ENCODE measurements around the gene PIK3R3.

The PIK3R3 gene

DNA sequence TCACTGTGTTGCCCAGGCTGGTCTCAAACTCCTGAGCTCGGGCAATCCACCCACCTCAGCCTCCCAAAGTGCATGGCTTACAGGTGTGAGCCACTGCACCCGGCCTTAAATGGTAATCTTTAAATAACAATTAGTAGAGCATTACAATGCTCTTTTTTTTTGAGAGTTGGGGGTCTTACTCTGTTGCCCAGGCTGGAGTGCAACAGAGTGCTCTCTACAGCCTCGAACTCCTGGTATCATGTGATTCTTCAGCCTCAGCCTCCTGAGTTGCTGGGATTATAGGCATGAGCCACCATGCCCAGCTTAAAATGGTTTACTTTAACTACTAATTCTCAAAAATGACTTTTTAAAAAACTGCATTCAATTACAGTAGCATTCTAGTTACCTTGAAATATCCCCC, 52.2 kb downstream of the PIK3R3 start:
- Histone ChIP-seq H3K36me3 (ENCODE audit: insufficient read depth, low read length) (peaks cover 6% of the 10 kb centered on the region; the same call in 1 of the 2 replicates), H3K9ac (ENCODE audit: insufficient read length) (no peak overlapping the region), H3K4me3 (no peak overlapping the region), H3K27ac (no peak overlapping the region), H3K9me3 (ENCODE audit: low read depth, low read length) (no peaks in the 10 kb centered on the region; the same call in 1 of the 2 replicates)
- DNase-seq (ENCODE audit: low read depth, low spot score) = no peak
- TF ChIP-seq EZH2 (IDR thresholded peaks at IDR 0.05) = no peak
- TF ChIP-seq POLR2AphosphoS5 (IDR thresholded peaks at IDR 0.05; ENCODE audit: borderline replicate concordance, low read depth, low read length) = no peak

DNA sequence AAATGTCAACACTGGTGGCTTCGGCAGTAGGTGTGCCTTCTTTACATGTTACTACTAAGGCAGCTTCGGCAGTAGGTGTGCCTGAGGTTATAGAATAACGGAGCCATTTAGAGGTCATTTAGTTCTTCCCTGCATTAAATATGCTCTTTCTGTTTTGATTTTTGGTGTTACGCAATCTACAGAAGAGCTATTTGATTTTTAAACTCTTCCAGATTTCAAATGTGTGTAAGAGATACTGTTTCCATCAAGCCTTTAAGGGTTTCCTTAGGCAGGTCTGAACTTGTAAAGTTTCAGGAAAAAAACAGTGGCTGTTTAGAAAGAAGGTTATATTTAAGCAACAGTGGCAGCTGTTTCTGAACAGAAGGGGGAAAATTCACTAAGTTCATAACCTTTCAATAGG, 54.8 kb downstream of the PIK3R3 start:
- Histone ChIP-seq H3K9ac (ENCODE audit: insufficient read length) (no peak overlapping the region), H3K36me3 (ENCODE audit: insufficient read depth, low read length) (peaks cover 6% of the 10 kb centered on the region; the same call in 1 of the 2 replicates), H3K9me3 (ENCODE audit: low read depth, low read length) (no peaks in the 10 kb centered on the region), H3K4me3 (no peak overlapping the region), H3K27ac (peak overlapping the region; percentile 72)
- DNase-seq (ENCODE audit: low read depth, low spot score) = no peak
- TF ChIP-seq POLR2AphosphoS5 (IDR thresholded peaks at IDR 0.05; ENCODE audit: borderline replicate concordance, low read depth, low read length) (no peak), EZH2 (IDR thresholded peaks at IDR 0.05) (no peak), FOXP2 (optimal IDR thresholded peaks at IDR 0.05; ENCODE audit: control extremely low read depth, extremely low read length, insufficient read depth) (no peak)

DNA sequence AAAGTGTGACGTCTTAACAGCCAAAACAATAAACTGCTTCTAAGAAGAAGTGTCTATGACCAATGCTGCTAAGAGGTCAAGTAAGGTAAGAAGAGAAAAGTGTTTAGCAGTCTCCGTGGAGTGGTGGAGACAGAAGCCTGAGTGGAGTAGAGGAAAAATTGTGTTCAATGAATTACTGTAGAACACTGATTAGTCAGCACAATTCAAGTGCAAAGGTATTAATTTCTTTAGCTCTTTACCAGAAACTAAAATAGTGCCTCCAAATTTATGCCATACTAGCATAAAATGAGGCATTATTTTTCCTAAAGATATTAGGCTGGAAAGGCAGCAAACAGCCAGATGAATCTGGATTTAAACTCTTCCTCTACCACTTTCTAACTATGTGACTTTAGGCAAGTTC, 56.1 kb downstream of the PIK3R3 start:
- H3K36me3 ChIP-seq (ENCODE audit: insufficient read depth, low read length) = peaks cover 6% of the 10 kb centered on the region; the same call in 1 of the 2 replicates
- no peak overlapping the region for H3K4me3 ChIP-seq
- no peak for TF ChIP-seq FOXP2 (optimal IDR thresholded peaks at IDR 0.05; ENCODE audit: control extremely low read depth, extremely low read length, insufficient read depth)
- TF ChIP-seq POLR2AphosphoS5 (IDR thresholded peaks at IDR 0.05; ENCODE audit: borderline replicate concordance, low read depth, low read length) = no peak
- TF ChIP-seq EZH2 (IDR thresholded peaks at IDR 0.05) = no peak
- no peak overlapping the region for H3K9ac ChIP-seq (ENCODE audit: insufficient read length)
- no peak for DNase-seq (ENCODE audit: low read depth, low spot score)
- no peaks in the 10 kb centered on the region for H3K9me3 ChIP-seq (ENCODE audit: low read depth, low read length)
- H3K27ac ChIP-seq = peak overlapping the region; percentile 10; the same call in 1 of the 2 replicates

DNA sequence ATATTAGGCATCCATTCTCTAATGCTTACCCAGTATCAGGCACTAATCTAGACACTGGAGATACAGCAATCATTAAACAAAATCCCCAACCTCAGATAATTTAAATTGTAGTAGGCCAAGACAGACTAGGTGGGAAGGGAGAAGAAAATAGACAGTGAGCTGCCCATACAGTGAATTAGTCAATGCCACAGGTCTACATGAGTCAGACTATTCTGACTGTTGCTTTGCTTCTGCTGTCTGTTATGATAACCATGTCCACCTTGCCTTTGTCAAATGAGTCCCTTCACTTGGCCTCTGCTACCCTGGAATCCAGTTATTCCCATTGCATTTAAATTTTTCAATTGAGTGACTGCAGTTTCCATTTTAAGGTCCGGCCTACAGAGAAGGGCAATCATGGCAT, 59.5 kb downstream of the PIK3R3 start:
- H3K4me3 ChIP-seq = no peak overlapping the region
- TF ChIP-seq POLR2AphosphoS5 (IDR thresholded peaks at IDR 0.05; ENCODE audit: borderline replicate concordance, low read depth, low read length) = no peak
- no peak for TF ChIP-seq FOXP2 (optimal IDR thresholded peaks at IDR 0.05; ENCODE audit: control extremely low read depth, extremely low read length, insufficient read depth)
- TF ChIP-seq EZH2 (IDR thresholded peaks at IDR 0.05) = no peak
- H3K36me3 ChIP-seq (ENCODE audit: insufficient read depth, low read length) = peaks cover 11% of the 10 kb centered on the region
- H3K9ac ChIP-seq (ENCODE audit: insufficient read length) = no peak overlapping the region
- H3K27ac ChIP-seq = no peak overlapping the region
- DNase-seq (ENCODE audit: low read depth, low spot score) = no peak
- no peaks in the 10 kb centered on the region for H3K9me3 ChIP-seq (ENCODE audit: low read depth, low read length)

DNA sequence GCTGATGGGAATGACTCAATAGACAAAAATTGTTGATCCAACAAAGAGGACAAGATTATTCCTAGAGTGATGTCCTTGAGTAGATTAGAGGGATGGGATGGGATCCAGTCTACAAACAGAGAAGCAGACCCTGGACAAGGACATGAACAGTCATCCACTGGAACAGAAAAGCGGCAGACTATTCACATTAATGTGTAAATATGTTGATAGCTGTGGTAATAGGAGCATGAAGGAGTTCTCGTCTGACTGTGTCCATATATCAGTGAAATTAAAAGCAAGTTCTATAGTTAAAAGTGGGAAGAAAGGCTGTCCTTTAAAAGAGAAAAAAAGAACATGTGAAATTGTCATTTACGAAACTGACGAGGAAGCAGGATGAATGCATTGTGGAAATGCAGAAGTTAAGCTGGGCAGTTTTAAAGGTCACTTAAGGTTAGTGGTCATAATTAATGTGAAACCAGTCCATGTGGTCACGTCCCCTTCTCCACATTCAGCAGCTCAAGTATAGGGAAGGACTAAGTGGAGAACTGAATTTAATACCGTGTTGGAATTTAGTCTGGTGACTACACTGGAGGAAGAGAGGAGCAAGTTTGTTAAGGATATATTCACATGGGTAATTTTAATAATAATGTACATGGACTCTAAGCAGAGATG, 62.1 kb downstream of the PIK3R3 start:
- Histone ChIP-seq H3K4me3 (no peak overlapping the region), H3K36me3 (ENCODE audit: insufficient read depth, low read length) (peaks cover 19% of the 10 kb centered on the region; the same call in 1 of the 2 replicates), H3K9me3 (ENCODE audit: low read depth, low read length) (no peaks in the 10 kb centered on the region), H3K27ac (no peak overlapping the region), H3K9ac (ENCODE audit: insufficient read length) (no peak overlapping the region)
- TF ChIP-seq POLR2AphosphoS5 (IDR thresholded peaks at IDR 0.05; ENCODE audit: borderline replicate concordance, low read depth, low read length) = no peak
- no peak for TF ChIP-seq EZH2 (IDR thresholded peaks at IDR 0.05)
- no peak for TF ChIP-seq FOXP2 (optimal IDR thresholded peaks at IDR 0.05; ENCODE audit: control extremely low read depth, extremely low read length, insufficient read depth)
- DNase-seq (ENCODE audit: low read depth, low spot score) = no peak

DNA sequence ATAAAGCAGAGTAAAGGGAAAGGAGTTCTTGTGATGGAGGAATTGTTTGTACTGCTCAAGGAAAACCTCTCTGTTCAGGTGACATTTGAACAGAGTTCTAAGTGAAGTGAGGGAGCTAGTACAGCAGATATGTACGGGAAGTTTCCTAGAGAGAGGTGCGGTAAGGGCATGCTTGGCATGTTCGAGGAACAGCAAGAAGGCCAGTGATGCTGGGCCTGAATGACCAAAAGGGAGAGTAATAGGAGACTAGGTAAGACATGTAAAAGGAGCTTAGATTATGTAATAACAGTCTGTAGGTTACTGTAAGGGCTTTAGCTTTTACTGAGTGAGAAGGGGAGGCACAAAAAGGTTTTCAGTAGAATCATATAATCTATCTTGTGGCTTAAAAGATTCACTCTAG, 63.9 kb downstream of the PIK3R3 start:
- Histone ChIP-seq H3K9ac (ENCODE audit: insufficient read length) (no peak overlapping the region), H3K4me3 (no peak overlapping the region), H3K27ac (no peak overlapping the region), H3K36me3 (ENCODE audit: insufficient read depth, low read length) (peaks cover 26% of the 10 kb centered on the region; the same call in 1 of the 2 replicates), H3K9me3 (ENCODE audit: low read depth, low read length) (no peaks in the 10 kb centered on the region)
- no peak for TF ChIP-seq POLR2AphosphoS5 (IDR thresholded peaks at IDR 0.05; ENCODE audit: borderline replicate concordance, low read depth, low read length)
- no peak for TF ChIP-seq FOXP2 (optimal IDR thresholded peaks at IDR 0.05; ENCODE audit: control extremely low read depth, extremely low read length, insufficient read depth)
- no peak for TF ChIP-seq EZH2 (IDR thresholded peaks at IDR 0.05)
- no peak for DNase-seq (ENCODE audit: low read depth, low spot score)

DNA sequence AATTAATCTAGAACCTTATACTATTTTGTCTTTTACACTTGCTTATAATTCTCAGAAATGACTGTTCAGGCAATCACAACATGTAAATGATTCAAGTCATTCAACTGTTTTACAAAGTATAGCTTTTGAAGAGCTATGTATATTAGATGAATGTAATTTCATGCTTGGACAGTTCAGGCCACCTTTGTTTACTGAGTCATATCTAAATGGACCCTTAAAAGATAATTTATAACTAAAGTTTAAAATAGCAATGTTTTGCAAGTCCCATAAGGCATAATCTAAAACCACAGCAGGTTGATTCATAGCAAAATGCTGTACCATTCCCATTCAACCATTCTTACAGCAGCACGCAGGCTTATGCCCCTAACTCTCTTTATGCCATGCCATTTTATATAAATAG, 64.8 kb downstream of the PIK3R3 start:
- Histone ChIP-seq H3K27ac (no peak overlapping the region), H3K9ac (ENCODE audit: insufficient read length) (no peak overlapping the region), H3K36me3 (ENCODE audit: insufficient read depth, low read length) (peaks cover 30% of the 10 kb centered on the region; the same call in 1 of the 2 replicates), H3K4me3 (no peak overlapping the region), H3K9me3 (ENCODE audit: low read depth, low read length) (no peaks in the 10 kb centered on the region)
- no peak for TF ChIP-seq POLR2AphosphoS5 (IDR thresholded peaks at IDR 0.05; ENCODE audit: borderline replicate concordance, low read depth, low read length)
- TF ChIP-seq EZH2 (IDR thresholded peaks at IDR 0.05) = no peak
- no peak for TF ChIP-seq FOXP2 (optimal IDR thresholded peaks at IDR 0.05; ENCODE audit: control extremely low read depth, extremely low read length, insufficient read depth)
- DNase-seq (ENCODE audit: low read depth, low spot score) = no peak

DNA sequence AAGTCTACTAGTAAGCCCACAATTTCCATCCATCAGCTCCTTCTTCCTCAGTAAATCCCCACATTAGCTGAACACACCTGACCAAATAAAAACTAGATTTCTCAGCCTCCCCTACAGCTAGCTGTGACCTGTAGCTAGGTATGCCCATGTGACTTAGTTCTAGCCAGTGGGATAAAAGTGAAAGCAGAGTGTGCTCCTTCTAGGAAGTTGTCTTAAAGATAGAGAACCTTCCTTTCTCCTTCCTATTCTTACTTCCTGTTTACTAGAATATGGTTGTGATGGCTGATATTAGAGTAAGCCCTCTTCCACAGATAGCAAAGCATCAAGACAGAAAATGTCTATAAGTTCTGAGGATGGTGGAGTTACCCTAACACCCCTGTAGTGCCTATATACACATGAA, 67.0 kb downstream of the PIK3R3 start:
- H3K9ac ChIP-seq (ENCODE audit: insufficient read length) = no peak overlapping the region
- TF ChIP-seq POLR2AphosphoS5 (IDR thresholded peaks at IDR 0.05; ENCODE audit: borderline replicate concordance, low read depth, low read length) (no peak), FOXP2 (optimal IDR thresholded peaks at IDR 0.05; ENCODE audit: control extremely low read depth, extremely low read length, insufficient read depth) (no peak), EZH2 (IDR thresholded peaks at IDR 0.05) (no peak)
- peaks cover 45% of the 10 kb centered on the region for H3K36me3 ChIP-seq (ENCODE audit: insufficient read depth, low read length)
- no peaks in the 10 kb centered on the region for H3K9me3 ChIP-seq (ENCODE audit: low read depth, low read length)
- no peak overlapping the region for H3K27ac ChIP-seq
- no peak for DNase-seq (ENCODE audit: low read depth, low spot score)
- no peak overlapping the region for H3K4me3 ChIP-seq

DNA sequence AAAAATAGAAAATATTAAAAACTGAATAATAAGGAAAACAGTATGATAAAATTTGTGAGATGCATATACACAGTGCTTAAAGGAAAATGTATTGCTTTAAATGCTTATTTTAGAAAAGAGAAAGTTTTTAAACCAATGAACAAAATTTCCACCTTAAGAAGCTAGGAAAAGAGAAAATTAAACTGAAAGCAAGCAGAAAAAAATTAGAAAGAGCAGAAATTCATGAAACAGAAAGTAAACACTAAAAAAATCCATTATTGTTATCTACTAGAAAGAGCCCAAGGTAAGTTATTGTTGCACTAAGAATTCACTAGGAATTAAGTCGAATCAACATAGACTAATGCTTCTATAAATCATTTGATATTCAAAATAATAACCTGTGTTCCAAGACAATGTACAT, 67.7 kb downstream of the PIK3R3 start:
- Histone ChIP-seq H3K9ac (ENCODE audit: insufficient read length) (no peak overlapping the region), H3K27ac (no peak overlapping the region; the same call in 1 of the 2 replicates), H3K4me3 (no peak overlapping the region), H3K36me3 (ENCODE audit: insufficient read depth, low read length) (peaks cover 41% of the 10 kb centered on the region), H3K9me3 (ENCODE audit: low read depth, low read length) (no peaks in the 10 kb centered on the region)
- no peak for TF ChIP-seq POLR2AphosphoS5 (IDR thresholded peaks at IDR 0.05; ENCODE audit: borderline replicate concordance, low read depth, low read length)
- no peak for TF ChIP-seq EZH2 (IDR thresholded peaks at IDR 0.05)
- TF ChIP-seq FOXP2 (optimal IDR thresholded peaks at IDR 0.05; ENCODE audit: control extremely low read depth, extremely low read length, insufficient read depth) = no peak
- DNase-seq (ENCODE audit: low read depth, low spot score) = no peak

Measured in SK-N-MC (cell line).